ENCODE data around the gene DNAJB5.

Gene DNAJB5

DNA sequence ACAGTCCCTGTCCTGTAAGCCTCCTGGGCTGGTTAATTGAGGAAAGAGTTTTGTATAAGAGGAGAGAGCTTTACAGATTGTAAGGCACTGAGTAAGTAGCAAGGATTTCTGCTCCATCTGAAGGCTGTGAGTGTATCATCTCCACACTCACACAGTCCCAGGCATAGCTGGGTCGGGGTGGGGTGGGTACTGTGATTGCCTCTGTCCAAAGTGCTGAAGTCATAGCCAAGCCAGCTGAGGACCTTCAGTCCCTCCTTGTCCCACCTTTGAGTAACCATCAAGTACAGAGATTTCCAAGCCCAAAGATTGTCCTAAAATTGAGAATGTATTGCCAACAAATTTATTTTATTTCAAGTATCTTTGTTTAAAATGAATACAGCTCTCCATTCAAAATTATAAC, 5.5 kb upstream of the DNAJB5 start:
- no peak for DNase-seq (ENCODE audit: low read depth in 2 of 2)

DNA sequence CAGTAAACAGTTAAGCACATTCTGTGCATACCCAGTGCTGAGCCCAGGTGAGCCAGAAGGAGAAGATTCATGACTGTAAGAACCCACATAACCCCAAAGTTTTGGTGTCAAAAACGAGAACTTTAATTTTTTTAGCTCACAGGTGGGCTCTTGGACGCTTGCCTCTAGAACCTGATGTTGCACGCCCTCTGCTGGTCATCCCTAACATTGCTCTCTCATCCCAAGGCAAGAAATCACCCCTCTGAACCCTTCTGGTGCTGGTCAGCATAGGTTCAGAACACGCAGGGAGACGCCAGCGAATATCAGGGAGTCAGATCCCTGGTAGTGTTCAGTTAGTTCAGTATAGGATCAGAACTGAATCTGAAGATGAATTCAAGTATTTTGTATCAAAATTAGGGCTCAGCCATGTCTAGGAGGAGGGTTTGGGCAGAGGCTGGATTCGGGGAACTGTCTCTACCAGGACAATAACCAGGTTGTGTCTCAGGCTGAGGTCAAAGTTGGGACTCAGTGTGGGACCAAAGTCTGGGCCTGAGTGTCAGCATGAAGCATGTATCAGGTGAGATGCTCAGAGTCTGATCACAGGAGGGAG, 4.1 kb upstream of the DNAJB5 start:
- no peak for DNase-seq (ENCODE audit: low read depth in 2 of 2)

DNA sequence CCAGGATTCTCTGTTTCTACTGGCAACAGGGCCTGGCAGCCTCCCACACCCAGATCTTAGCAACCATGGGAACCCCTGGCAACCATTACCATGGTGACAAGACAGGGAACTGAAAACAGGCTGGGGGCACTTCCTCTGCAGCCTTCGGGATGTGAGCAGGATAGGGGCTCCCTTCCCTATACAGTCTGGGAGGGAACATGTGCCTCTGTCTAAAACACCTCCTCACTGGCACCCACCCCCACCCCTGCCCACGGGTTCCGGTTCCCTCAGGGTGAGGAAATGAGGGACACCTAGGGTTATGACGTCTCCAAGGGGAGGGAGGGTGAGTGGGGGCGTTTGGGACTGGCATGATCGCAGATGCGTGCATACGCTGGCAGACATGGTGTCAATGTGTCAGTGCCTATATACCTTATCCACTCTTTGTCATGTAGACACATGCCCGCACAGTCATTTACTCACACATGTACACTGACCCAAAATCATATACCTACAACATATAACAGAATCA, 3.0 kb upstream of the DNAJB5 start:
- no peak for DNase-seq (ENCODE audit: low read depth in 2 of 2)

DNA sequence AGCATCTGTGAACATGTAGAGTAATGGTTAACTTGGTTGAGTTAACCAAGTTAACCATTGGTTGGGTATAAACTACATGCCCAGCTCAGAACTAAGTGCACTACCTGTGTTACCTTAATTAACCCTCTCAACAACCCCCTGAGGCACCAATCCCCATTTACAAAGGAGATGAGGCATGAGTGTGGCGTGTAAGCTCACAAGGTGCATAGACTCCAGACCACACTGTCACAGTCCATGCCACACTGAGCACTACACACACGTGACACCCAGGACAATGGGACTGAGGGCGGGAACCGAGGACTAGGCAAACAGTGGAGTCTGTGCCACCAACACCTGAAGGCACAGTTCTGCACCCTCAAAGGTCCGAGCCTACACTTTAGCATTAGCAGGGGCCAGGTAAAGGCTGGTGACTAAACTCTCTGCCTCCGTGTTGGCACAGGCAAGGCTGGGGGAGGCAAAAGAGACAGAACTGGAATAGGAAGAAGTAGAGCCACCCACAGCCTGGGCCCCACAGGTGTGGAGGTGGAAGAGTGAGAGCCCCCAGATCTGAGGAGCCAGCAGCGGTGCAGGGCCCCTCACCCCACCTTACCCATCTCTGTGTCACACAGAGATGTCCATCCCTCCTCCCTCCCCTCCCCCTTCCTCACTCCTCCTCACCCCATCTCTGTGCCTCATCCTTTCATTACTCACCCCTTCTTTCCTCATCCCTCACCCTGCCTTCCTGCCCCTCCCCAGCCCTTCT, 2.2 kb upstream of the DNAJB5 start:
- DNase-seq (ENCODE audit: low read depth in 2 of 2), result no peak

DNA sequence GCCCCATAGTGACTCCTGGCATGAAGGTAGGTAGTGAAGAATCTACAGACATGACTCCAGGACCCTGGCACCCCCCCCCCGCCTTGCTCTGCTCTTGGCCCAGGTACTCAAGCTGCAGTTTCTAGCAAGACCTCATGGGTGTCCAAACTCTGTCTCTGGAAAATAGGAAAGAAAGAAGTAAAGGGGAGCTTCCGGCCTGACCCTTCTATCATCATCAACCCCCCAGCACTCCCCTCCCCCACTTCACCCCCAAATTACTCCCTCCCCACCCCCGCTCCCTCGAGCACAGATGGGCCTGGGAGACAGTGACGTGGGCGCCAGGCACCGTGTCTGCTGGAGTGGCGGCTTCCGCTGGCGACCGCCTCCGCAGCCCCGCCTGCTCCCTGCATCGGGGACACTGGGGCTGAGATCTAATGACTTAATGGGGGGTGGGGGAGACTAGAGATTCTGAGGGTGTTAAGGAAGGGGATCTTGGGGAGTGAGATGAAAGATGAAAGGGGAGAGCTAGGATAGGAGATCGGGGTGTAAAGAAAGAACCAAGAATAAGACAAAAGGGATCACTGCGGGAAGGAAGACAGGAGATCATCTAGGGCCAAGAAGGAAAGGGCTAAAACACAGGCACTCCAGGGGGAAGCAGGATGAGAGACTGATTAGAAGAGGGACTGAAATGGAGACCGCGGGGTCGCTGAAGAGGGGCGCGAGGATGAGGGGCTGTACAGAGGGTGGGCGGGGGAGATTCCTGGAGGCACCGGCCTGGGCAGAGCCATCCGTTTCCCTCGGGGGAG, 1.1 kb upstream of the DNAJB5 start:
- no peak for DNase-seq (ENCODE audit: low read depth in 2 of 2)

DNA sequence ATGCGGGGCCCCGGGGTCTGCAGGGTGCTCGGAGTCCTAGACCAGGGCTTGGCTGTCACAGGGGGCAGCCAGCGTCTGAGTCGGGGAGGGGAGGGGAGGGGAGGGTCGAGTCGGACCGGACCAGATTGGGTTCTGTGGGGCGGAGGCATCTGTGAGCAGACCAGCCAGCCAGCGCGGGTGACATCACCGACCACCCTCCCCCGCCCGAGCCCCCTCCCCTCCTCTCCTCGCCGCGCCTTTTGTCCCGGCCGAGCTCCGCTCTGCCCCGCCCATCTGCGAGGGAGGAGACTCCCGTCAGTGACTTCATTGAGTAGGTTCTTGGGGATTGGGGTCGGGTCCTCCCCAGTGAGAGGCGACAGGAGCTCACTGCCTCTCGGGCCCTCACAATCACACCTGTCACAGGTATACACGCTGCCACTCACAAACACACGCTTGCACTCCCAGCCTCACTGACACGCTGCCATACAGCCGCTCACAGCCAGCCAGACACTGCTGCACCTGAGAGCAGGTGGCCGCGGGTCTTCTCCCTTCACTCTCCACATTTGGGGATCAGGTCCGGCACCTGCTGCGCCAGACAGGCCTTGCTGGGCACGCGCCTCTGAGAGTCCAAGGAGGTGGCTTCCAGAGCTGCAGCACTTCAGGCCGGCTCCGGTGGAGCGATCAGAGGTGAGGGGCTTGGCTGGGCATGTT, 546 bp downstream of the DNAJB5 start:
- DNase-seq (ENCODE audit: low read depth in 2 of 2), result no peak

DNA sequence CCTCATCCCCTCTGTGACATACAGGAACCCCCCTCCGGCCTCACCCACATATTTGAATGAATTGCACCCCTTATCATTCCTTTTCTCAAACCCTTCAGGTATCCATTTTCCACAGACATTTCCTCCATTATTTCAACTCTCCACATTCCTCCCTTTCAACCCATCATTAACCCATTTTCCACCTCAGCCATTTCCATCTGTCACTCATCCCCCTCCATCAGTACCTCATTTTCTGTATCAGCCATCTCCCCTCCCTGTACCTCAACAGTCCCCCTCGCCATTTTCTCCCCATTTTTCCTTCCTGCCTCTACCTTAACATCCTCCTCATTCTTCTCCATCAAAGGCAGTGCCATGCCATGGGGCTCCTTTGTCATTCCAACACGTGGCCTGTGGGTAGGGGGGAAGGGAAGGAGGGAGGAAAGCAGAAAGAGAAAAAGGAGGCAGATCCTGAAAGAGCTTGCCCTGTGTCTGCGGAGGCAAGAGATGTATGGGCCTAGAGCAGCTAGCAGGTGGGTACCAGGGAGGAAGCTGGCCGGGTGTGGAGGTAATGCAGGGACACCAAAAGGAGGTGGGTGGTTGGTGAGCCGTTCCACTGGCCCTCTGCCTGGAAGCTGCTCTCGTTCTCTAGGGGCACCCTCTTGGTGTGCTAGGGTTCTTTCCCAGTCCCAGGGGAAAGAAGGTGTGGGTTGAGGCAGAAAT, 1.5 kb downstream of the DNAJB5 start:
- no peak for DNase-seq (ENCODE audit: low read depth in 2 of 2)

DNA sequence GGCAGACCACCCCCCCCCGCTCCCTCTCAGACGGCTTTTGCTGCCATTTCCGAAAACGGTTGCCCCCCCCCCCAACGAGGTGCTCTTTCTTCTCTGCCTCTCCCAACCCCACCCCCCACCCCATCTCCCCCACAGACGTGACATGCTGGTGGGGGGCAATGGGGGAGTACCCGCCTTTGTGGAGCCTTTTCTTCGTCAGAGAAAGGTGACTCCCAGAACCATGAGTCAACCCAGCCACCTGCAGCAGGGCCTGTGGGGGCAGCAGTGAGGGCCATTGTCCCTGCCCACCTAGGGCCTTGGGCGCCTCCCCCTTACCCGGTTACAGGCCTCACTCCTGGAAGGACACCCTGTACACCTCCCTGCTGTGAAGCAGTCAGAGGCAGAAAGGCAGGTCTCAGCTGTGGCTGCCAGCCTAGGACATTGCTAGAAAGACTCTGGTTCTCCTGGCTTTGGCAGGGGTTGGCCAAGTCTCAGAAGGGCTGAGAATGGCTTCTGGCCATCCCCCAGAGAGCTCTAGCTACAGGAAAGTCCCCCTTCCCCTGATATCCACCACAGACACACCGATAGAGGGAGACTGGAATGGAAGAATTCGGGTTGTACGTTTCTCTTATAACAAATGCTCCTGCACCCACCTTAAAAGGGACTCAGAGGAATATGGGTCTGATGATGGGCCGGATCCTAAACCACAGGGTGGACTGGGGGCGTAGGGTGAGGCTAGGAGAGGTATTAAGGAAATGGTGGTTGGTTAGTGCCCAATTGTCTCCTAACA, 2.2 kb downstream of the DNAJB5 start:
- no peak for DNase-seq (ENCODE audit: low read depth in 2 of 2)

DNA sequence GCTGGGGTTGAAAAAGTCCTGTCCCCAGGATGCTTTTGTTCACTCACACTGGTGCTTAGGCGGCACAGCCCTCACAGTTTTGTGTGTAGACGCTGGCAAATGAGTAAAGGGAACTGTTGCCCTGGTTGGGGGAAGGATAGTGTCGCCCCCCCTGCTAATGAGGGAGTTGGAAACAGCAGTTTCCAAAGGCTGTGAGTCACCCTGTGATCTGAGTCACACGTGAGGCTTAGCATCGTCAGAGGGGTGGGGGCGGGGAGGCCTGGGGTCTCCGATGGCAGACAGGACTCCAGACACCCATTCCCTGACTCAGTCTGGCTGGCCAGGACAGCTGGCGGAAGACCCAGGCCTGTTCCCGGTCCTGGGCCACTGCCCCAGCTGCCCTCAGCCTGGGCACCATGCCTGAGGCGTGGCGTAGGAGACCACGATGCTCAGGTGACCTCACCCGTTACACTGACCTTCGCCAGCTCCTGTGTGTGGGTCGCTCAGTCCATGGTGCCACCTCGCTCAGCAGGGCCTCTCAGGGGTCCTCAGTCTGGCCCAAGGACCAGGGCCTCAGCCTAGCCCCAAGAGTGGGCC, 2.9 kb downstream of the DNAJB5 start:
- no peak for DNase-seq (ENCODE audit: low read depth in 2 of 2)

DNA sequence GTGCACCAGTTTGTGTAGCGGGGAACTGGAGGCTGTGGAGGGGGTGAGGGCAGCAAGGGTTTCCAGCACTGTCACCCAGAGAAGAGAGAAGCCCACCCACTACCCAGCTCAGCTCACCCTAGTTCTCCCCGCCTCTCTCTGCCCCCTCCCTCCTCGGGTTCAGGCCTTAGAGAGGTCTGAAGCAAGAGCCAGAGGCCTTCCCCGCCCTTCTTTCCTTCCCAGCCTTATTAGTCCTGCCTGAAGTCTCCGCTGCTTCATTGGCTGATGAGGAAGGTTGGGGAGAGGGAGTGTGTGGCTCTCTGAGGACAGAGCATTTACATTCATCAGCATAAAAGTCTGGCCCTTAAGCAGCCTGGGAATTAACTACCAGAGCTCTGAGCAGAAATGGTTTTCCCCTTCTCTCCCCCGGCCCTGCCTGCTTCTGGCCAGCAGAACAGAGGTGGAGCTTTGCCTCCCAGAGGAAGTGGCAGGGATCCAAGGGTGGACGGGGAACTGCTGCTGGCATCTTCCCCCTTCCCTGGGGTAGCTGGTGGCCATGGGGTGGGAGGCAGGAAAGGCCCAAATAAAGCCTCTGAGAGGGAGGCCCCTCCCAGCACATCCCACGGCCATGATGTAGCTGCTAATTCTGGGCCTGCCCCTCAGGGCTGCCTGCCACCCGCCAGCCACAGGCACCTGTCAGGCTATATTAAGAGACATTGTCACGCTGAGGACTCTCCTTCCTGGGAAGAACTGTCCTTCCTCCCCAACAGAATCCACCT, 4.1 kb downstream of the DNAJB5 start:
- DNase-seq (ENCODE audit: low read depth in 2 of 2), result no peak

DNA sequence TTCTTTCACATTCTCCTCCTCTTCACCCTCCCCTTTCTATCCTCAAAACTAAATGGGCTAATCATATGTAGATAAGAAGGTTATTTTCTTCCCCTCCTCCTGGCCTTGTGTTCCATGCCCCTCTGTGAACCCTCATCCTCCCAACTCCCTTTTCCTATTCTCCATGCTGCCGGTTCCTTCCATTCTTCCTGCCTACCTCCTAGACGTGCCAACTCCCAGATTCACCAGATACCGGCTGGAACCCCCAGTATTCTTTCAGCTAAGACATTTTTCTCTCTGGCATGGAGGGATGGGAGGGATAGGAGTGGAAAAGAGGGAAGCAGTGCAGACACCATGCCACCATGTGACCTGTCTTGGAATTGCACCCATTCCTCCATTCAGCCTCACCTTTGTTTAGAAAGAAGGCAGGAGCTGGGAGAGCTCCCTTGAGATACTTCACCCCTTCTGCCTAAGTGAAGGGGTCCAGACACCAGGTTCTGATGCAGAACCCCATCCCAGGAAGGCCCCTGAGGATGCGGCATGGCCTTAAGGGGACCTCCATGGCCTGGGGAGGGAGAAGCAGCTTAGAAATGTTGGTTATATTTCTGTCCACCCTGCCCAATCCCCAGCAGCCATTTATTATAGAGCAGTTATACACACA, 4.8 kb downstream of the DNAJB5 start:
- DNase-seq (ENCODE audit: low read depth in 2 of 2), result no peak

DNA sequence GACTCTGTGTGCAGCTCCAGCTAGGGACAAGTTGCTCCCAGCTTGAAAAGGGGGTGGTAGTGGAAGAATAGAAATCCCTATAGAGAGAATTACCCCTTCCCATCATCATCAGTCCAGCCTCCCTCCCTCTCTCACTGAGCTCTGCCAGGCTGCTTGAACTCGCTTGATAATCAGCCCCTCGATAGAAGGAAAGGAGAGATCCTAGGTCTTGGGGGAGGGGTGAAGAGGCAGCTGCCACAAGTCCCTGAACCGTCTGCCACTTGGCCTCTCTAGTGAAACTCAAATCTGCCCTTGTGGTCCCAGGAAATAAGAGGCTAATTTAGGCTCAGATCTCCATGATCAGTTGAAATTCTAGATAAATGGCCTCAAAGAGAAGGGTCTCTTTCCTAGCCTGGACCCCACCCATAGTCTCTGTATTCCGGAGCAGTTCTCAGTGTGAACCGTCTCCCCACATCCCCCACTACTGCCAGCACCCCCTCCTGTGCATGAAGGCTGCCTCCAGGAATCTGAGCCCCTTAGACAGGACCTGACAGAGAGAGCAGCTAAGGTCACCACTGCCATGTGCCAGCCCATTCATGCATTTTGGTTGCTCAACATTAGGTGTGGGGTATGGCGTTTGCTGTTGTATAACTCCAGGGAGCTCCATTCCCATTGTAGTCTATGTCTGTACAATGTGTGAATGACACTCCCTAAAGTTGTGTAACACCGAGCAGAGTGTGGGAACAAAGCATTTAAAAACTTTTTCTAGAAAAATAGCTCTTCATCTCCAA, 5.5 kb downstream of the DNAJB5 start:
- DNase-seq (ENCODE audit: low read depth in 2 of 2), result no peak

DNA sequence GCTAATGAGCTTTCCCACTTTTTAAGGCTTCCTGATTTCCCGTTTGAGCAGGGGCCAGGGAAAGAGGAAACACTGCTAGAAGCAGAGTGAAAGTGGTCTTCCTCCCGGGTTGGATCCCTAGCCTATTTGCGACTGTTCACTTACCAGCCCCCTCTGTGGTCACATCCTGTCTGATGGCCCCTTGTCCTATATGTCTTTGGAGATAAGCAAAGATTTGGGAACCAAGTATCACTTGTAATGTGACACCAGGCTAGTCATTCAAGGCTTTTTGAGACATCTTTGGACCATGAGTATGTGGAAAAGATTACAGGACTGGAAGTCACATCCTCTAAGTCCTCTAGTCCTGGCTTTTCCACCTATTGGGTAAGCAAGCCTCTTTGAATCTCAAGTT, 6.1 kb downstream of the DNAJB5 start:
- no peak for DNase-seq (ENCODE audit: low read depth in 2 of 2)

DNA sequence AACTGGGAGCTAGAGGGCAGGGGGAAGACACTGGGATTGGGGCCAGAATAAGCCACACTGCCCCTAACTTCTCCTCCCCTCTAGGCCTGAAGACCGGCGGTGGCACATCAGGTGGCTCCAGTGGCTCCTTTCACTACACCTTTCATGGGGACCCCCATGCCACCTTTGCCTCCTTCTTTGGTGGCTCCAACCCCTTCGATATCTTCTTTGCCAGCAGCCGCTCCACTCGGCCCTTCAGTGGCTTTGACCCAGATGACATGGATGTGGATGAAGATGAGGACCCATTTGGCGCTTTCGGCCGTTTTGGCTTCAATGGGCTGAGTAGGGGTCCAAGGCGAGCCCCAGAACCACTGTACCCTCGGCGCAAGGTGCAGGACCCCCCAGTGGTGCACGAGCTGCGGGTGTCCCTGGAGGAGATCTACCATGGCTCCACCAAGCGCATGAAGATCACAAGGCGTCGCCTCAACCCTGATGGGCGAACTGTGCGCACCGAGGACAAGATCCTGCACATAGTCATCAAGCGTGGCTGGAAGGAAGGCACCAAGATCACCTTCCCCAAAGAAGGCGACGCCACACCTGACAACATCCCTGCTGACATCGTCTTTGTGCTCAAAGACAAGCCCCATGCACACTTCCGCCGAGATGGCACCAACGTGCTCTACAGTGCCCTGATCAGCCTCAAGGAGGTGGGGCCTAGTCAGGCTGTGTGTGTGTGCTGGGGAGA, 6.8 kb downstream of the DNAJB5 start:
- no peak for DNase-seq (ENCODE audit: low read depth in 2 of 2)

DNA sequence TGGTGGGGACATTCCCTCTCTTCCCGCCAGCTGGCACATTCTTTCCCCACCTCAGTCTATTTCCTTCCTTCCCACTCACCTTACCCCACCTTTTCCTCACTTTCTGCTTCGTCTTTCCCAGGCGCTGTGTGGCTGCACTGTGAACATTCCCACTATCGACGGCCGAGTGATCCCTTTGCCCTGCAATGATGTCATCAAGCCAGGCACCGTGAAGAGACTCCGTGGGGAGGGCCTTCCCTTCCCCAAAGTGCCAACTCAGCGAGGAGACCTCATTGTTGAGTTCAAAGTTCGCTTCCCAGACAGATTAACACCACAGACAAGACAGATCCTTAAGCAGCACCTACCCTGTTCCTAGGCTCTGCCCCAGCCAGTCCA, 7.3 kb downstream of the DNAJB5 start:
- DNase-seq (ENCODE audit: low read depth in 2 of 2), result no peak

DNA sequence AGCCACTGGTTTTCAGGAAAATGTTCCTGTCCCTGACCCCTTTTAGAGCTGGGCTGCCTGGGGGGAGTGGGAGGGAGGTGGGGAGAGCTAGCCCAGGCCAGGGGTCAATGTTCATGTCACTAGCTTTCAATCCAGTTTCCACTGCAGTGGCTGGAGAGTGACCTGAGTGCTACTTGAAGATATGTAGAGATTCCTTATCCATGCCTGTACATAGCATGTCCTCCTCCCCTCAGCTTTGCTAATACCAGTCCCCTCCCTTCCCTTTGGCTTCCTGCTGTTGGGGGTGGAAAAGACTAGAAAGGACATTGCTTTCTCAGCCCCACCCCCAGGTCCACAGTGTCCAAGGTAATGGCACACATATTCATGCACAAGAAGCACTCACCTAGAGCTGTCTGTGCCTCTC, 7.8 kb downstream of the DNAJB5 start:
- no peak for DNase-seq (ENCODE audit: low read depth in 2 of 2)

DNA sequence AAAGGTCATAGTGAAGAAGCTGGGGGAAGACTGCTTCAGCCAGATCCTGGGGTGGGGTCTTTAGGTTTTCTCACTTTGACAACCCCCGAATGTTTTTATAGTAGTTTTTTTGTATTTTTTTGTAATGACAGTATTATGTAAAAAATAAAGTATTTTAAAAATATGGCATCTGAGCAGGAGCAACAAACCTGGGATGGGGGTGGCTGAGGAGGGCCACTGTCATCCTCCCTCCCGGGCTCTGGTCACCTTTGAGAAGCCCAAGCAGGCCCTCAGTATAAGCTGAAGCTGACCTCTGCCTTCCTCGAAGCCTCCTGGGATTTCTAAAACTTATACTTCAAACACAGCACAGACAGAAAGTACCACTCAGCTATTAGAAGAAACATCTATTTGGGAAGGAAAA, 8.7 kb downstream of the DNAJB5 start:
- no peak for DNase-seq (ENCODE audit: low read depth in 2 of 2)

DNA sequence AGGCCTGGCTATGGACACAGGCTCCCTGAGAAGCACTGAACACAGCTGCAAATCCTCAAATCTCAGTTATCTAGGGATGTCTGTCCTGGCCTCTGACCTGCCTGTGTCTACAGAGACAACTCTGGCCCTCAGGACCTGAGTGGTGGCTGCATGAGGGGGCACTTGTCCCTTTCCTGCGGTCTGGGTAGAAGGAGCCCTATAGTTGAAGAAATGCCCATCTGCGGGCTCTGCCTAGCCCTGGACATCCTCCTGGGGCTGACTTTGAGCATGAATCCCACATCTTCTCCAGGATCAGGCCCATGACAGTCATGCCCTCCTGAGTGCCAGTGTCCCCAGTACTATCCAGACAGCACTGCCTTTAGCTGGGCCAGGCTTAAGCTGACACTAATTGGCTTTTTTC, 10.0 kb downstream of the DNAJB5 start:
- DNase-seq (ENCODE audit: low read depth in 2 of 2), result no peak

Data from stimulated activated CD8-positive, alpha-beta memory T cell treated with anti-CD3 and anti-CD28 coated beads, Interleukin-7, amount 100 ng/mL, for 1 hour (primary cell).